GM11168 (cell line): ENCODE results near the gene PNN.
"Not testable (repeated sequence)": the region's sequence is repeated elsewhere in the genome, so short reads cannot be mapped to it uniquely, and the experiment has no call there.

Experiments used
- in situ Hi-C: fragments of 300-500 bp; cut with MboI; formaldehyde crosslinking; loops from one replicate; pipeline ENCODE4 v1.12.0; 2022; ENCODE audit warnings: low sequenced_read_pairs; ENCODE audit not compliant: unreplicated experiment

PNN gene

DNA sequence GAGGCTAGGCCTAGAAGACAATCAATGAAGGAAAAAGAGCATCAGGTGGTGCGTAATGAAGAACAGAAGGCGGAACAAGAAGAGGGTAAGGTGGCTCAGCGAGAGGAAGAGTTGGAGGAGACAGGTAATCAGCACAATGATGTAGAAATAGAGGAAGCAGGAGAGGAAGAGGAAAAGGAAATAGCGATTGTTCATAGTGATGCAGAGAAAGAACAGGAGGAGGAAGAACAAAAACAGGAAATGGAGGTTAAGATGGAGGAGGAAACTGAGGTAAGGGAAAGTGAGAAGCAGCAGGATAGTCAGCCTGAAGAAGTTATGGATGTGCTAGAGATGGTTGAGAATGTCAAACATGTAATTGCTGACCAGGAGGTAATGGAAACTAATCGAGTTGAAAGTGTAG, 5.5 kb downstream of the PNN start:
- in situ Hi-C loops: no loop called here

DNA sequence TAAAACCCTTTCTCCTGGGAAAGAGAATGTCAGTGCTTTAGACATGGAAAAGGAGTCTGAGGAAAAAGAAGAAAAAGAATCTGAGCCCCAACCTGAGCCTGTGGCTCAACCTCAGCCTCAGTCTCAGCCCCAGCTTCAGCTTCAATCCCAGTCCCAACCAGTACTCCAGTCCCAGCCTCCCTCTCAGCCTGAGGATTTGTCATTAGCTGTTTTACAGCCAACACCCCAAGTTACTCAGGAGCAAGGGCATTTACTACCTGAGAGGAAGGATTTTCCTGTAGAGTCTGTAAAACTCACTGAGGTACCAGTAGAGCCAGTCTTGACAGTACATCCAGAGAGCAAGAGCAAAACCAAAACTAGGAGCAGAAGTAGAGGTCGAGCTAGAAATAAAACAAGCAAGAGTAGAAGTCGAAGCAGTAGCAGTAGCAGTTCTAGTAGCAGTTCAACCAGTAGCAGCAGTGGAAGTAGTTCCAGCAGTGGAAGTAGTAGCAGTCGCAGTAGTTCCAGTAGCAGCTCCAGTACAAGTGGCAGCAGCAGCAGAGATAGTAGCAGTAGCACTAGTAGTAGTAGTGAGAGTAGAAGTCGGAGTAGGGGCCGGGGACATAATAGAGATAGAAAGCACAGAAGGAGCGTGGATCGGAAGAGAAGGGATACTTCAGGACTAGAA, 6.1 kb downstream of the PNN start:
- in situ Hi-C loops: no loop called here

DNA sequence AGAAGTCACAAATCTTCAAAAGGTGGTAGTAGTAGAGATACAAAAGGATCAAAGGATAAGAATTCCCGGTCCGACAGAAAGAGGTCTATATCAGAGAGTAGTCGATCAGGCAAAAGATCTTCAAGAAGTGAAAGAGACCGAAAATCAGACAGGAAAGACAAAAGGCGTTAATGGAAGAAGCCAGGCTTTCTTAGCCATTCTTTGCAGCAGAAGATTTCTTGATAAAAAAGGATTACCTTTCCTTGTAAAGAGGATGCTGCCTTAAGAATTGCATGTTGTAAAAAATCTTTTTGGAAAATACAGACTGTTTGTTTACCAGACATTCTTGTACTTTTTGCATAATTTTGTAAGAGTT, 6.6 kb downstream of the PNN start:
- in situ Hi-C loops: no loop called here

DNA sequence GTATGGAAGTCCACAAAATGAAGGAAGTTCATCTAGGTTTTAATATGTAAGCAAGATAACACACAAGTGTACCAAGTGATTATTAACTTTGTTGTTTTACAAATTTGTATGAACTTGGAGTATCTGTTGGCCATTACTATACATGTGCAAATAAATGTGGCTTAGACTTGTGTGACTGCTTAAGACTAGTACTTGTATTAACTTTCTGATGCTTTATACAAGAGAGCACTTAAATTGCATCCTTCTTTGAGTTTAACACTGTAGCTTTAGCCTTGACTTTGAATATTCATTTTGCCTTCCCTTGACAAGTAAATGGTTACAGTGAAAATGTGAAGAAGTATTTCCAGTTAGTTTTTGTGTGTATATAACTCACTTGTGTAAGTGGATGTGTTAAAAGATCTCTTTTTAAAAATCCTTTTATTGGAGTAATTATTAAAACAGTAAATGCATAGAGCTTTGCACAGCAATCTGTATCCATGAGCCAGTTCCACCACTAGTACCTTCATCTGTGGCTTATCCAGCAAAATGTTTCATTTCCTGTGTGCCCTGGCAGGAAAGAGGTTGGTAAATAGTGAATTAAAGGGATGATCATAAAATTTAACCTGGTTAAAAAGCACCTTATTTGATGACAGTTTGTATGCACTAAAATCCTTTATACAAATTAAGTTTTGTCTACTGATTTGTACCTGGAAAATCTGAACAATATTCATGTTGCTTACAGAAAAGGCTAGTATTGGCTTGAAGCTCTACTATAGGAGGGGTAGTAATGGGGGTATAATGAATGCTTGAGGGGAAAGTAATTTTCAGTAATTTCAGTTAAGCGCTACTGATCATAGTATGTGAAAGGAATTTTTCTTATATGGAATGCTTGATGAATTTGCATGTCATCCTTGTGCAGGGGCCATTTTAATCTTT, 8.0 kb downstream of the PNN start:
- in situ Hi-C loops: no loop called here

DNA sequence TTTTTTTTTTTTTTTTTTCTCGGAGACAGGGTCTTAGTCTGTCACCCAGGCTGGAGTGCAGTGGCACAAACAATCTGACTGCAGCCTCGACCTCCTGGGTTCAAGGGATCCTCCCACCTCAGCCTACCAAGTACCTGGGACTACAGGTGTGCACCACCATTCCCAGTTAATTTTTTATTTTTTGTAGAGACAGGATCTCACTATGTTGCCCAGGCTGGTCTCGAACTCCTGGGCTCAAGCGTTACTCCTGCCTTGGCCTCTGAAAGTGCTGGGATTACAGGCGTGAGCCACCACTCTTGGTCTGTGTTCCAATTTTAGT, 8.6 kb downstream of the PNN start:
- in situ Hi-C loops: not testable (repeated sequence)

DNA sequence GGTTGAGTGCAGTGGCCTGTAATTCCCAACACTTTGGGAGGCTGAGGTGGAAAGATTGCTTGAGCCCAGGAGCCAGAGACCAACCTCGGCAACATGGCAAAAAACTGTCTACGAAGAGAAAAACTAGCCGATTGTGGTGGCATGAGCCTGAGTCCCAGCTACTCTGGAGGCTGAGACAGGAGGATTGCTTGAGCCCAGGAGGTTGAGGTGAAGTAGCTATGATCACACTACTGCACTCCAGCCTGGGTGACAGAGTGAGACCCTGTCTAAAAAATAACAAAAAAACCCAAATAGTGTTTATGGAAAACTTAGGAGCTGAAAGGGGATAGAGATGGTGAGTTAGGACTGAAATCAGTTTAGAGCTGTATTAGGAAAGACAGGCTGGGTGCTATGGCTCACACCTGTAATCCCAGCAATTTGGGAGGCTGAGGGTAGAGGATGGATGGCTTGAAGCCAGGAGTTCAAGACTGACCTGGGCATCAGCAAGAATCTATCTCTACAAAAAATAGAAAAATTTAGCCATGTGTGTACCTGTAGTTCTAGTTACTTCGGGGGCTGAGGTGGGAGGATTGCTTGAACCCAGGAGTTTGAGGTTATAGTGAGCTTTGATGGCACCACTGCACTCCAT, 9.7 kb downstream of the PNN start:
- in situ Hi-C loops: no loop called here

DNA sequence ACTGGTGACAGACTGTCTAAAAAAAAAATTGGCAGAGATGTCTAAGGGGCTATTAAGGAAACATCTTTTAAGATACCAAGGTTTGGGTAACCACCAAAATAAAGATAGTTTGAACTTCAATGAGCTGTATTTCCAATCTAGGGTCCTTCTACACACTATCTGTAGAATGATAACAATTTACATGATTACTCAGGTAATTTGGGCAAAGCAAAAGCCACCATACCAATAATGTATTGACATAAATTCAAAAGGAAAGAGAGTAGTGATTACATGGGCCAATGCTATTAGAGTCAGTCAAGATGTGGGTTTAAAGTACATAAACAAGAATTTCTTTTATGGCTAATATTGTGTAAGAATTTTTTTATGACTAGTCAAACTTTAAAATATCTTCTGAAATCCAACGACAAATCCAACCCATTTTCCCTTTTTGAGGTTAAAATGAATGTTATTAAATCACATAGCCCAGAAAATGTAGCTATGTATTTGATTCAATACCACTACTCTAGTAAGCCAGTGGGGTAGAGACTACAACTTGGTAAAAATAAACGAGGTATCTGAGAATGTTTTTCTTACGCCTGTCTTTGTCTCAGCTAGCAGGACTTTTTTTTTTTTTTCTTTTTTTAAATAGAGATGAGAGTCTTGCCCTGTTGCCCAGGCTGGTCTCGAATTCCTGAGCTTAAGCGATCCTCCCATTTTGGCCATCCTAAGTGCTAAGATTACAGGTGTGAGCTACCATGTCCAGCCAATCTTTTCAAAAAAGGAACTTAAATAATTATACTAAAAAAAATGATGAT, 10.4 kb downstream of the PNN start:
- in situ Hi-C loops: no loop called here

DNA sequence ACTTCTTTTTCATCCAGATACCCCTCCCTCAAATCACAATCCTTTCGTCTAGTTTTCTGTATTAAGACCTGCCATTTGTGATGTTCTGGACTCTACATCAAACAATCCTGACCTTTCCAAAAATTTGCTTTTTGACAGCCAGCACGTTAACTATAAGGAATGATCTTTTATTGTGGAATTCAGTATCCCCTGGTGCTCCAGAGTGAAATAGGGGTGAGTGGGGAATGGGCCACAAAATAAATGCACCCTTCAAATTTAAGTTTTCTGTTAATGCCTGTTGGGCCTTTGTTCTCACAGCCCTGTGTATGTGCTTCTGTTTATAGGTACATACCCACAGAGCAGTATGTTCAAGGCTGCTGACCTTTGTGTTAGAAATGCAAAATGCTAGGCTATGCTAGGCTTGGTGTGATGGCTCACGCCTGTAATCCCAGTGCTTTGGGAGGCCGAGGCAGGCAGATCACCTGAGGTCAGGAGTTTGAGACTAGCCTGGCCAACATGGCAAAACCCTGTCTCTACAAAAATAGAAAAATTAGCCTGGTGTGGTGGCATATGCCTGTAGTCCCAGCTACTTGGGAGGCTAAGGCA, 12.0 kb downstream of the PNN start:
- in situ Hi-C loops: no loop called here

DNA sequence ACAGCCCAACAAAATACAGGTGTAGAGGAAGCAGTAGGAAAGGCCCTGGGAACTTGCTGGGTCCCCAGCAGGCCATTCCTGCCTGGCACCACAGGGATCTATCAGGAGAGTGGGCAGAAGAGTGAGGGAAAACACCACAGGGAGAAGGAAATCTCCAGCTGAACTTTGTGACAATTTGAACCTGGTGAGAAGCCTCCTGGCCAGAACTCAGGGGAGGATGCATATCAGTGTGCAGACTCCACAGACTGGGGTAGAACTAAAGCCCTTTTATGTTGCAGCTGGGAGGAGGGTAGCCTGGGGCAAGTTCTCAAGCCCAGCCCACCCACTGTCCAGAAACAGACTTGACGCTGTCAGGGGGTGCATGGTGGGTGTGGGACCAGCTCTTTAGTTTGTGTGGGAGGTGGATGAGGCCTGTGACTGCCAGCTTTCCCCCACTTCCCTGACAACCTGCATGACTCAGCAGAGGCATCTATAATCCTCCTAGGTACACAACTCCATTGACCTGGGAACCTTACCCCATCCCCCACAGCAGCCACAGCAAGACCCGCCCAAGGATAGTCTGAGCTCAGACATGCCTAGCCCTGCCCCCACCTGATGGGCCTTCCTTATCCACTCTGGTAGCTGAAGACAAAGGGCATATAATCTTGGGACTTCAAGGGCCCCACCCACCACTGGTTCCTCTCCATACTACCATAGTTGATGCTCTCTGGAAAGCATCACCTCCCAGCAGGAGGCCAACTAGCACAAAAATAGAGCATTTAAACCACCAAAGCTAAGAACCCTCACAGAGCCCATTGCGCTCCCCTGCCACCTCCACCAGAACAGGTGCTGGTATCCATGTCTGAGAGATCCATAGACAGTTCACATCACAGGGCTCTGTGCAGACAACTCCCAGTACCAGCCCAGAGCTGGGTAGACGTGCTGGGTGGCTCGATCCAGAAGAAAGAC, 28.9 kb downstream of the PNN start:
- in situ Hi-C loops: no loop called here

DNA sequence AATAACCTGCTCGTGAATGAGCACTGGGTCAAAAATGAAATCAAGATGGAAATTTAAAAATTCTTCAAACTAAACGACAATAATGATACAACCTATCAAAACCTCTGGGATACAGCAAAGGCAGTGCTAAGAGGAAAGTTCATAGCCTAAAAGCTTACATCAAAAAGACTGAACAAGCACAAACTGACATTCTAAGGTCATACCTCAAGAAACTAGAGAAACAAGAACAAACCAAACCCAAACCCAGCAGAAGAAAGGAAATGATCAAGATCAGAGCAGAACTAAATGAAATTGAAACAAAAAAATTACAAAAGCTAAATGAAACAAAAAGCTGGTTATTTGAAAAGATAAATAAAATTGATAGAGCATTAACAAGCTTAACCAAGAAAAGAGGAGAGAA, 32.4 kb downstream of the PNN start:
- in situ Hi-C loops: not testable (repeated sequence)

DNA sequence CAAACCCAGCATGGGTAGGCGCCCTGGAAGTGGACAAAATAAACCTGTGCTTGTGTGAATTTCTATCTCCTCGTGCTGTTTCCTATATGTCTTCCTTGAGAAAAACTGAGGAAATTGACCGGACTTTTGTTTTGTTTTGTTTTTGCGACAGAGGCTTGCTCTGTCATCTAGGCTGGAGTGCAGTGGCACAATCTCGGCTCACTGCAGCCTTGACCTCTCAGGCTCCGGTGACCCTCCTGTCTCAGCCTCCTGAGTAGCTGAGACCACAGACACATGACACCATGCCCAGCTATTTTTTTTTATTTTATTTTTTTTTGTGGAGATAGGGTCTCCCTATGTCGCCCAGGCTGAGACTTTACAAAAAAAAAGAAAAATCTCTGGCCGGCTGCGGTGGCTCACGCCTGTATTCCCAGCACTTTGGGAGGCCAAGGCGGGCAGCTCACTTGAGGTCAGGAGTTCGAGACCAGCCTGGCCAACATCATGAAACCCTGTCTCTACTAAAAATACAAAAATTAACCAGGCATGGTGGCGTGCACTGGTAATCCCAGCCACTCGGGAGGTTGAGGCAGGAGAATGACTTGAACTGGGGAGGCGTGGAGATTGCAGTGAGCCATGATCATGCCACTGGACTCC, 36.2 kb downstream of the PNN start:
- in situ Hi-C loops: no loop called here

DNA sequence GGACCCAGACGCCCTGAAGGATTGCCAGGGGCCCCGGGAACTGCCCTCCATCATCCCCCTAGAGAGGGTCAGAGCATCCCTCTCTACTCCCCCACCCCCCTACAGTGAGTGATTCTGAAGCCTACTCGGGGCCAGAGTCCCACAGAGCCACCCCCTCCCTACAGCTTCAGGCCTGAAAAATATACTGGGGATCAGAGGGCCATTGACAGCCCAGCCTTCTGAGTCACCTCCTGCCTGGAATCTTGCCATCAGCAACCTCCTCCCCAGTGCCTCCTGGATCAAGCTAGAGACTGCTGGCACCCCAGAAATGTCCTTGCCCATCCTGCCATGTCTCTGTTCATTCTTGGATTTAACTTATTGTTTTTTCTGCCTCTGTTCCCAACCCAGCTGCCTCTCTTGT, 37.0 kb downstream of the PNN start:
- in situ Hi-C loops: no loop called here

DNA sequence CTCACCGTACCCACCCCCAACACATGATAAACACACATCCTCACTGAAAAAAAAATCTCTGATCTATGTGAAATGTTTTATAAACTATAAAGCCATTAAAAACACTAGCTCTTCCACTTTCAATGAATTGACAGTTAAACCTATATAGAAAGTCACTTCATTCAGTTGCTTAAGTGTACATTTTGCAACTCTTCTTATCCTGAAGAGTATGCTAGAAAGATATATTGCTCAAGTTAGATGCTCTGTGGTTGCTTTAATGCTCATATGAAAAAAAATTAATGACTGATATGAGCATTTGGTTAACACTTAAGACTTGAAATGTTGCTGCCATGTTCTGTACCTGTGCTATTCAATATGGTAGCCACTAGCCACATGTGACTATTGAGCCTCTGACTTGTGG, 37.6 kb downstream of the PNN start:
- in situ Hi-C loops: no loop called here

DNA sequence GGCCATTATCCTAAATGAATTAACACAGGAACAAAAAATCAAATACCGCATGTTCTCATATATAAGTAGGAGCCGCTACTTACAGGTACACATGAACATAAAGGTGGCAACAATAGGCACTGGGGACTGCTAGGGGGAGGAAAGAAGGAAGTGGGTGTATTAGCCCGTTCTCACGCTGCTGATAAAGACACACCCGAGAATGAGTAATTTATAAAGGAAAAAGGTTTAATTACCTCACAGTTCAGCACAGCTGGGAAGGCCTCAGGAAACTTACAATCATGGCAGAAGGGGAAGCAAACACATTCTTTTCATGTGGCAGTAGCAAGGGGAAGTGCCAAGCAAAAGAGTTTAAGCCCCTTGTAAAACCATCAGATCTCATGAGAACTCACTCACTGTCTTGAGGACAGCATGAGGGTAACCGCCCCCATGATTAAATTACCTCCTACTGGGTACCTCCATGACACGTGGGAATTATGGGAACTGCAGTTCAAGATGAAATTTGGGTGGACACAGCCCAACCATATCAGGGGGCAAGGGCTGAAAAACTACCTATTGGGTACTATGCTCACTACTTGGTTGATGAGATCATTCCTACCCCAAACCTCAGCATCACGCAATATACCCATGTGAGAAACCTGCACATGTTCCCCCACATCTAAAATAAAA, 42.3 kb downstream of the PNN start:
- in situ Hi-C loops: no loop called here

DNA sequence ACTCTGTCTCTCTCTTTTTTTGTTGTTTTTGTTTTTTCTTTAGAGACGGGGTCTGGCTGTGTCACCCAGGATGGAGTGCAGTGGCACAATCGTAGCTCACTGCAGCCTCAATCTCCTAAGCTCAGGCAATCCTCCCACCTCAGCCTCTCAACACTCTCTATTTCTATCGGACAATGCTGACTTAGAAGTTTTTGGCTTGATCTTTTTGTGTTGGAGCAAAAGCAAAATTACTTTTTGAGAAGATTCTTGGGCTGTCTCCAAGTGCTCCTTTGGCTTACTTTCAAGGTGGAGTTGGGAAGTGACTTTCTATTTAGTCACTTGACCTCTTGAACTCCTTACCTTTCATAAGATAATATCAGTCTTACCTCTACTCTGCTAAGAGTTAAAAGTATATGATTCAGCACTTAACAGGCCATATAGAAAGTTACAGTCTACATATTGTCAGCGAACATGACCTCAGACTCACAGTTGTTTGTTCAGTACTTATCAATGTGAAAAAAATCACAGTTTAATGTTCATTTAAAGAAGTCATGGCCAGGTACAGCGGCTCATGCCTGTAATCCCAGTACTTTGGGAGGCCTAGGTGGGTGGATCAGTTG, 43.2 kb downstream of the PNN start:
- in situ Hi-C loops: no loop called here

DNA sequence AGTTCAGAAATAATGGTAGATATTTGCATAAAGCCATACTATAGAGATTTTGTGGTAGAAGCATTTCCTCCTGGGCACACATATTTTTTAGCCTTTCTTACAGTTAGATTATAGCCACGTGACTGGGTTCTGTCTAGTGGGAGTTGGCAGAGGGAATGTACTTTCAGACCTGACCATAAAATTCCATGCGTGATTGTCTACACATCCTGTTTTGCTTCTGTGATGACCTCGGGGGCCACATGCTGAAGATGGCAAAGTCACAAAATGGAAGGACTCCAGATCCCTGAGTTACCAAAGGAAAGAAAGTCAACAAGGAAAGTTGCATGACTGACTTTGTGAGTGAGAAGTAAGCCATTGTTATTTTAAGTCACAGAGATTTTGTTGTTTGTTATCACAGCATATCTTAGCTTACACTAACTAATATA, 44.0 kb downstream of the PNN start:
- in situ Hi-C loops: no loop called here

DNA sequence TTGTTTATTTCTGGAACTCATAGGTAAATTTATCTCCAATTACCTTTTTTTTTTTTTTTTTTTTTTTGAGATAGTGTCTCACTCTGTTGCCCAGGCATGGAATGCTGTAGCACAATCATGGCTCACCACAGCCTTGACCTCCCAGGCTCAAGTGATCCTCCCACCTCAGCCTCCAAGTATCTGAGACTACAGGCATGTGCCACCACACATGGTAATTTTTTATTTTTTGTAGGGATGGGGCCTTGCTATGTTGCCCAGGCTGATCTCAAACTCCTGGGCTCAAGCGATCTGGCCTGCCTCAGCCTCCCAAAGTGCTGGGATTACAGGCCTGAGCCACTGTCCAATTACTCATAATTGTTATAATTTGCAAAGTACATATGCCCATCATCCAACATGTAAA, 45.4 kb downstream of the PNN start:
- in situ Hi-C loops: not testable (repeated sequence)

DNA sequence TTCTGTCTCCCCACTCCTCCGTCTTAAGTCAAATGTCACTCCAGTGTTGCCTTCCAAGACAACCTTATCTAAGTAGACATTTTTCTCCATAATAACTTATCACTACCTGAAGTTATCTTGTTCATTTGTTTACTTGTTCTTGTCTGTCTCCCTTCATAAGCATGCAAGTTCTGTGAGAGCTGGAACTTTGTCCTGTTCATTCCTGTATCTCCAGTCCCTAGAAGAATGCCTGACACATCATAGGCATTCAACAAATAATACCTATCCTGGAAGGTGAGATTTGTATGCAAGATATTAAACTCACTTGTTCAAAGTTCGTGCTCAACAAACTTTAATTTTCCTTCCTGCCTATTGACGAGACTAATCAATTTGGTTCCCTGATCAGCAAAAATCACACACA, 53.0 kb downstream of the PNN start:
- in situ Hi-C loops: no loop called here
